ENCODE data around the gene UBA1. TPM values are rescaled to one million over a fixed set of nuclear protein-coding genes. Genes with fewer than 3 reads are reported as not detected.

UBA1 gene
- total and polyA plus RNA-seq, 12 donors: 90.9 to 157 (median 124) TPM

GRCh38 chrX:47185241-47185640 lies 8.4 kb upstream of the UBA1 start:
- DNase-seq (no peak), ATAC-seq (no peak)
- Histone ChIP-seq H3K27ac (no peak overlapping the region), H3K4me1 (peaks cover 0 to 3% (median 0%) of the 10 kb centered on the region in 9 donors), H3K4me3 (no peak overlapping the region), H3K27me3 (peaks cover 0 to 72% (median 0%) of the 10 kb centered on the region in 7 donors), H3K9me3 (no peaks in the 10 kb centered on the region), H3K36me3 (peaks cover 0 to 68% (median 0%) of the 10 kb centered on the region in 9 donors)
- WGBS, 2 donors: 92 to 93% methylated on average over 13 to 17 of the region's 17 CpGs
- TF ChIP-seq, protein P1, sequence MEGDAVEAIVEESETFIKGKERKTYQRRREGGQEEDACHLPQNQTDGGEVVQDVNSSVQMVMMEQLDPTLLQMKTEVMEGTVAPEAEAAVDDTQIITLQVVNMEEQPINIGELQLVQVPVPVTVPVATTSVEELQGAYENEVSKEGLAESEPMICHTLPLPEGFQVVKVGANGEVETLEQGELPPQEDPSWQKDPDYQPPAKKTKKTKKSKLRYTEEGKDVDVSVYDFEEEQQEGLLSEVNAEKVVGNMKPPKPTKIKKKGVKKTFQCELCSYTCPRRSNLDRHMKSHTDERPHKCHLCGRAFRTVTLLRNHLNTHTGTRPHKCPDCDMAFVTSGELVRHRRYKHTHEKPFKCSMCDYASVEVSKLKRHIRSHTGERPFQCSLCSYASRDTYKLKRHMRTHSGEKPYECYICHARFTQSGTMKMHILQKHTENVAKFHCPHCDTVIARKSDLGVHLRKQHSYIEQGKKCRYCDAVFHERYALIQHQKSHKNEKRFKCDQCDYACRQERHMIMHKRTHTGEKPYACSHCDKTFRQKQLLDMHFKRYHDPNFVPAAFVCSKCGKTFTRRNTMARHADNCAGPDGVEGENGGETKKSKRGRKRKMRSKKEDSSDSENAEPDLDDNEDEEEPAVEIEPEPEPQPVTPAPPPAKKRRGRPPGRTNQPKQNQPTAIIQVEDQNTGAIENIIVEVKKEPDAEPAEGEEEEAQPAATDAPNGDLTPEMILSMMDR (IDR thresholded peaks at IDR 0.05): no peak
- intact Hi-C loops (cut with DNase I): loop anchor here in 1 of 10 donors (5.0 kb wide), 1 partner anchor 1472 kb away; no protein-coding TSS in a partner anchor

DNA sequence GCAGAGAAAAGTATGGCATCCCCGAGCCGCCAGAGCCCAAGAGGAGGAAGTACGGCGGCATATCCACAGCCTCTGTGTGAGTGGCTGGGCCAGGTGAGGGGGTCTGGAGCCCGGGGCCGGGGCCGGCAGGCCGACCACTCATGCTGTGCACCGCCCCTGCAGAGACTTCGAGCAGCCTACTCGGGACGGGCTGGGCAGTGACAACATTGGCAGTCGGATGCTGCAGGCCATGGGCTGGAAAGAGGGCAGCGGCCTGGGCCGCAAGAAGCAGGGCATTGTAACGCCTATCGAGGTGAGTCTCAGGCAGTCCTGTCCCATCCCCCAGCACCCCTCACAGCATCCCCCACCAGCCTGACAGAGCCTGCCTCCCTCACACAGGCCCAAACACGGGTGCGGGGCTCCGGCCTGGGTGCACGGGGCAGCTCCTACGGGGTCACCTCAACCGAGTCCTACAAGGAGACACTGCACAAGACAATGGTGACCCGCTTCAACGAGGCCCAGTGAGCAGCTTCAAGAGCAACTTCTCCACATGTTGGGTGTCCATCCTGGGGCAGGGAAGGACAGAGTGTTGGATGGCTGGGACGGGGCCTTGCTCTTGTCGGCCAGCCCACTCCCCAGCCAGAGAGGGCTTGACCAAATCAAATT lies 7.4 kb upstream of the UBA1 start:
- DNase-seq (no peak), ATAC-seq (peak in 1 of 8 donors; percentile 18)
- H3K4me1 ChIP-seq: peaks cover 0 to 8% (median 0%) of the 10 kb centered on the region in 9 donors
- H3K27ac ChIP-seq: no peak overlapping the region
- intact Hi-C loops (cut with DNase I): loop anchor here in 1 of 10 donors (5.0 kb wide), 1 partner anchor 1471 kb away; no protein-coding TSS in a partner anchor
- no peaks in the 10 kb centered on the region for H3K9me3 ChIP-seq
- peaks cover 0 to 72% (median 0%) of the 10 kb centered on the region in 7 donors for H3K27me3 ChIP-seq
- TF ChIP-seq, protein P1 (IDR thresholded peaks at IDR 0.05): no peak
- H3K36me3 ChIP-seq: peaks cover 0 to 58% (median 0%) of the 10 kb centered on the region in 9 donors
- whole genome bisulfite sequencing, 2 donors: 88 to 89% methylated on average over 27 of the region's 27 CpGs
- no peak overlapping the region for H3K4me3 ChIP-seq

DNA sequence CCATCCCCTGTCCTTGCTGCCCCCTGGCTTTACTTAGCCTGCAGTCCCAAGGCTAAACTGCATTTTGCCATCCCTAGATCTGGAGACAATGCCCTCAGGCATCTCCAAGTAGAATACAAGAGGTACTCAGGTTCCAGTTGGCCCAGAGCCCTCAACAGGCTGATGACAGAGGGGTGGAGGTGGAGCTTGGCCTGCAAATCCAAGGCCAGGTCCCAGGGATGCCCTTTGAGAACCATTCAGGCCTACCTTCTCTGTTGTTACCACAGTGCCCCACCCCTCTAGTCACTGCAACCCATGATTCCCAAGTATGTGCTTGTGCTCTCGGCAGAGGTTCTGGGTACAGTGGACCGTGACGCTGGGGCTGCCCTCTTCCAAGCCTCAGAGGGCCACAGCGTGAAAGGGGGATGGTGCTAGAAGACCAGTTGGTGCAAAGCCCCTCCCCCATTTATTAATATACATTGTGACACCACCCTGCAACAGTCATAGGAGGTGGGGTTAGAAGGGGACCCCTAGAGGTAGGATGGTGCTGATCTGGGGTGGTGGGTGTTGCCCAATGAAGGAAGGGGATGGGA lies 6.4 kb upstream of the UBA1 start:
- no peak overlapping the region for H3K4me3 ChIP-seq
- H3K27ac ChIP-seq: no peak overlapping the region
- H3K9me3 ChIP-seq: no peaks in the 10 kb centered on the region
- ATAC-seq (no peak), DNase-seq (no peak)
- peaks cover 0 to 48% (median 0%) of the 10 kb centered on the region in 9 donors for H3K36me3 ChIP-seq
- peaks cover 0 to 17% (median 0%) of the 10 kb centered on the region in 9 donors for H3K4me1 ChIP-seq
- peaks cover 0 to 69% (median 0%) of the 10 kb centered on the region in 7 donors for H3K27me3 ChIP-seq
- 76 to 79% methylated on average over 4 of the region's 4 CpGs for WGBS, 2 donors
- intact Hi-C loops (cut with DNase I): loop anchor here in 1 of 10 donors (5.0 kb wide), 1 partner anchor 1470 kb away; no protein-coding TSS in a partner anchor
- TF ChIP-seq, protein P1 (IDR thresholded peaks at IDR 0.05): no peak

DNA sequence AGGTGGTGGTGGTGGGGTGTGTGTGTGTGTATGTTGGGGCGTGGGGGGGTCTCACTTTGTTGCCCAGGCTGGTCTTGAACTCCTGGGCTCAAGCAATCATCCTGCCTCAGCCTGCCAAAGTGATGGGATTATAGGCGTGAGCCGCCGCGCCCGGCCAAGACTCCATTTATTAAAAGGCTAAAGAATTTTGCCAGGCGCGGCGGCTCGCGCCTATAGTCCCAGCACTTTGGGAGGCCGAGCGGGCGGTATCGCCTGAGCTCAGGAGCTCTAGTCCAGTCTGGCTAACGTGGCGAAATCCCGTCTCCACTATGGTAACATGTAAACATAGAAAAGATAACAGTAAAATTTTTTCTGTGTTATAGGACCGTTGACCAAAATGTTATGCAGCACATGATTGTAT lies 3.7 kb upstream of the UBA1 start:
- Histone ChIP-seq H3K27me3 (peaks cover 0 to 59% (median 0%) of the 10 kb centered on the region in 7 donors), H3K36me3 (peaks cover 0 to 24% (median 0%) of the 10 kb centered on the region in 9 donors), H3K4me3 (no peak overlapping the region), H3K9me3 (no peaks in the 10 kb centered on the region), H3K27ac (no peak overlapping the region), H3K4me1 (peaks cover 0 to 34% (median 10%) of the 10 kb centered on the region in 9 donors)
- WGBS, 2 donors: 65% methylated on average over 19 of the region's 19 CpGs
- ATAC-seq (no peak), DNase-seq (no peak)
- intact Hi-C loops (cut with DNase I): loop anchor here (1.0 to 10.0 kb wide), 7 partner anchors 172 to 1467 kb away; partner anchors contain the start of genes ELK1 (in 1 of the 10) and UXT (in 1 of the 10)
- TF ChIP-seq, protein P1 (IDR thresholded peaks at IDR 0.05): no peak

Data from heart right ventricle (tissue), 16 donors.